Stimulated activated CD8-positive, alpha-beta memory T cell treated with anti-CD3 and anti-CD28 coated beads, Interleukin-15, amount 100 ng/mL, for 48 hours (primary cell): Measurements from ENCODE around the gene BABAM2.

ENCODE experiments used
- DNase-seq, 2 donors: peaks; one replicate each; pipeline ENCODE4 v3.0.0-alpha.2; 2020; ENCODE audit warnings: low read depth in 2 of 2

BABAM2 gene

GRCh38 chr2:28067602-28068001, 177.1 kb downstream of the BABAM2 start:
- no peak for DNase-seq

GRCh38 chr2:28068088-28068487, 177.6 kb downstream of the BABAM2 start:
- no peak for DNase-seq

- no peak for DNase-seq
These were observed 178.0 kb downstream of the BABAM2 start for GRCh38 chr2:28068527-28068926.

- no peak for DNase-seq
These were observed 180.7 kb downstream of the BABAM2 start for GRCh38 chr2:28071221-28071620.

GRCh38 chr2:28074137-28074536, 183.6 kb downstream of the BABAM2 start:
- no peak for DNase-seq

GRCh38 chr2:28080911-28081310, 190.4 kb downstream of the BABAM2 start:
- no peak for DNase-seq

- DNase-seq: no peak
These were observed 191.6 kb downstream of the BABAM2 start for GRCh38 chr2:28082131-28082530.

GRCh38 chr2:28083476-28083875, 192.9 kb downstream of the BABAM2 start:
- no peak for DNase-seq

- DNase-seq: no peak
These were observed 194.0 kb downstream of the BABAM2 start for GRCh38 chr2:28084564-28084963.

- DNase-seq: no peak
These were observed 194.7 kb downstream of the BABAM2 start for GRCh38 chr2:28085201-28085600.

- DNase-seq: no peak
These were observed 196.1 kb downstream of the BABAM2 start for GRCh38 chr2:28086611-28087010.

GRCh38 chr2:28088970-28089369, 198.4 kb downstream of the BABAM2 start:
- DNase-seq: no peak

- DNase-seq: no peak
These were observed 199.0 kb downstream of the BABAM2 start for GRCh38 chr2:28089486-28089885.

GRCh38 chr2:28093308-28093707, 202.8 kb downstream of the BABAM2 start:
- DNase-seq: no peak

- DNase-seq: no peak
These were observed 203.2 kb downstream of the BABAM2 start for GRCh38 chr2:28093768-28094167.

- DNase-seq: no peak
These were observed 204.2 kb downstream of the BABAM2 start for GRCh38 chr2:28094739-28095138.

GRCh38 chr2:28095622-28096021, 205.1 kb downstream of the BABAM2 start:
- no peak for DNase-seq

- DNase-seq: no peak
These were observed 205.9 kb downstream of the BABAM2 start for GRCh38 chr2:28096421-28096820.

- no peak for DNase-seq
These were observed 208.1 kb downstream of the BABAM2 start for GRCh38 chr2:28098501-28099225.

- no peak for DNase-seq
These were observed 210.6 kb downstream of the BABAM2 start for GRCh38 chr2:28101123-28101522.

- no peak for DNase-seq
These were observed 211.4 kb downstream of the BABAM2 start for GRCh38 chr2:28101892-28102291.

GRCh38 chr2:28102455-28102874, 211.9 kb downstream of the BABAM2 start:
- DNase-seq: no peak

- DNase-seq: no peak
These were observed 213.1 kb downstream of the BABAM2 start for GRCh38 chr2:28103611-28104010.

GRCh38 chr2:28108143-28108542, 217.6 kb downstream of the BABAM2 start:
- DNase-seq: no peak
